ENCODE results near the gene SYNCRIP. TPM values are rescaled to one million over a fixed set of nuclear protein-coding genes. Genes with fewer than 3 reads are reported as not detected.
"Not testable (repeated sequence)": the region's sequence is repeated elsewhere in the genome, so short reads cannot be mapped to it uniquely, and the experiment has no call there.

Gene SYNCRIP
- total RNA-seq = 62.6 TPM

DNA sequence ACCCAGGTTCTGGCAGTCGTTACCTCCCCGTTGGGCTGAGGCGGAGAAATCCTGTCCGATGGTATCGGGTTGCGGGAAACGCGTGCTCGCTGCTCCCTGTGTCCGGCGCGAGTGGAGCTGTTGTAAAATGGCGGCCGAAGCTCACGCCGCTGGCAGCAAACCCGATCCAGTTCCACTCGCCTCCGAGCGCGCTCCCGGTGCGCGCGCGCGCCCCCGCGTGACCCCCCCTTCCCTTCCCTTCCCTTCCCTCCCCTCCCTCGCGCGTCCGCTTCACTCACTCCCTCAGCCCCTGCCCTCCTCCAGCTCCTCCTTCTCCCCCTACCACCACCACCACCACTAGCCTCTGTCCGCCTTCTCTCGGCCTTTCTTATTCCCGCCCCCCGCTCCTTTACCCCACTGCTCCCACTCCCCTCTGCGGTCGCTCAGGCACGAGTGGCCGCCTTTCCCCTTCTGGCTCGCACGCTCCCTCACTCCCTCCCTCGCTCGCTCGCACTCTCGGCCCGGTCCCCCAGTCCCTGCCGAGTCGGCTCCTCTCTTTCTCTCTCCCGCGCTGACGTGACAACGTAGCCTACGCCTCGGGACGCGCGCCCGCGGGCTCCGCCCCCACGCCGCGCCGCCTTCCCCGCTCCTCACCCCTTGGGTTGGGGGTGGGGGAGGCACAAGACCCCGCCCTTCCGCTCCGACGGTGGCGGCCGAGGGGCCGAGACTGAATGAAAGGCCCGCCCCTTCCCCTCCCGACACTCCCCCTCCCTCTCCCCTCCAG, at the start of gene SYNCRIP:
Gene SYNCRIP (minus strand): TSS at position 113 of the 763 bp plus-strand sequence. CDS start 1,447 bp downstream, outside the sequence.
- peaks cover 13 to 27% (median 24%) of the 10 kb centered on the region in 3 donors for H3K4me1 ChIP-seq (ENCODE audit: control insufficient read depth in 3 of 3, insufficient read depth in 3 of 3, low read length in 3 of 3)
- peak within 1 kb of the TSS; percentile 100 for H3K27ac ChIP-seq (ENCODE audit: low read depth, low read length)
- peaks cover 6 to 20% (median 9%) of the 10 kb centered on the region in 3 donors for H3K36me3 ChIP-seq (ENCODE audit: control insufficient read depth in 3 of 3, insufficient read depth in 3 of 3, low read length in 3 of 3)
- H3K27me3 ChIP-seq (ENCODE audit: control insufficient read depth in 3 of 3, insufficient read depth in 3 of 3, low read length in 3 of 3) = no peaks in the 10 kb centered on the region
- peak within 1 kb of the TSS; percentile 83 to 97 (median 96) for H3K4me3 ChIP-seq (ENCODE audit: low read length in 3 of 3)
- no peaks in the 10 kb centered on the region for H3K9me3 ChIP-seq (ENCODE audit: control insufficient read depth in 3 of 3, low read length in 3 of 3)
- peak within 1 kb of the TSS; percentile 98 to 100 (median 99) for H3K9ac ChIP-seq (ENCODE audit: low read depth in 1 of 3, low read length in 3 of 3)

DNA sequence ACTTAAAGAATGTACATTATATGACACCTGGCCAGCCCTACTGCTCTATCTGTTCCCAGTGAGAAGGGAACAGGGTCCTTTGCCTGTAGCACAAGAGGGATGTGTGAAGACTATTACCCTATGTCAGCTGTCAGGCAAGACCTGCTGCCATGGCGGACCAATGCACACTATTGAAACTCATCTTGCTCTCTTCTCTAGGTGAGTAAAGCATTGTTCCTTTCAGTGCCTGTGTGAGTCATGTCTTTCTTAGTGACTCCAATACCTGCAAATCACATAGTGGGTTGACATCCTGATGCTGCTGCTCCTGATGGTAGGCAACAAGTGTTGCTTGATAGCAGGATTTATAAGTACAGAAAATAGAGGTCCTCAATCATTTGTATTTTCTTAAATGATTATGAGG, 48.8 kb upstream of the SYNCRIP start:
- H3K4me1 ChIP-seq (ENCODE audit: control insufficient read depth in 3 of 3, insufficient read depth in 3 of 3, low read length in 3 of 3) = no peaks in the 10 kb centered on the region
- no peak overlapping the region for H3K27ac ChIP-seq (ENCODE audit: low read depth, low read length)
- H3K9ac ChIP-seq (ENCODE audit: low read depth in 1 of 3, low read length in 3 of 3) = no peak overlapping the region
- no peaks in the 10 kb centered on the region for H3K36me3 ChIP-seq (ENCODE audit: control insufficient read depth in 3 of 3, insufficient read depth in 3 of 3, low read length in 3 of 3)
- H3K4me3 ChIP-seq (ENCODE audit: low read length in 3 of 3) = no peak overlapping the region
- no peaks in the 10 kb centered on the region for H3K9me3 ChIP-seq (ENCODE audit: control insufficient read depth in 3 of 3, low read length in 3 of 3)
- H3K27me3 ChIP-seq (ENCODE audit: control insufficient read depth in 3 of 3, insufficient read depth in 3 of 3, low read length in 3 of 3) = no peaks in the 10 kb centered on the region

DNA sequence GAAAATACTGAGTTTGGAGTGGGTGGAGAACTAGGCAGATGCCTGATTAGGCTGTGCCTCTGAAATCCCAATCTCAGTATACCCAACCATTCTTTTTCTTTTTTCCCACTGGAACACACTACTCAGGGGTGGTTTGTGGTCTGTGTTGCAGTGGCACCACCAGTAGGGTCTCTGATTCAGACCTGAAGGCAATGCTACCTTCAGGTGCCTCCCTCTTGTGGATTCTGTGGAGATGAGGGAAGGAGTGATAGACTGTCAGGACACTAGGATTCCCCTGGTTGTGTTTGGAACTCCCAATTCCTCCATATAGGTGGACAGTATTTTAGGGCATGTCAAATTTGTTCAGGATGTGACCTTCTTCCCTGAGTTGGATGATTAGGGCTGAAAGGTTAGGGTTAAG, 47.4 kb upstream of the SYNCRIP start:
- Histone ChIP-seq H3K36me3 (ENCODE audit: control insufficient read depth in 3 of 3, insufficient read depth in 3 of 3, low read length in 3 of 3) (no peaks in the 10 kb centered on the region), H3K27ac (ENCODE audit: low read depth, low read length) (no peak overlapping the region), H3K4me3 (ENCODE audit: low read length in 3 of 3) (no peak overlapping the region), H3K9me3 (ENCODE audit: control insufficient read depth in 3 of 3, low read length in 3 of 3) (no peaks in the 10 kb centered on the region), H3K4me1 (ENCODE audit: control insufficient read depth in 3 of 3, insufficient read depth in 3 of 3, low read length in 3 of 3) (peaks cover 4 to 6% (median 5%) of the 10 kb centered on the region in 3 donors), H3K27me3 (ENCODE audit: control insufficient read depth in 3 of 3, insufficient read depth in 3 of 3, low read length in 3 of 3) (no peaks in the 10 kb centered on the region), H3K9ac (ENCODE audit: low read depth in 1 of 3, low read length in 3 of 3) (no peak overlapping the region)

DNA sequence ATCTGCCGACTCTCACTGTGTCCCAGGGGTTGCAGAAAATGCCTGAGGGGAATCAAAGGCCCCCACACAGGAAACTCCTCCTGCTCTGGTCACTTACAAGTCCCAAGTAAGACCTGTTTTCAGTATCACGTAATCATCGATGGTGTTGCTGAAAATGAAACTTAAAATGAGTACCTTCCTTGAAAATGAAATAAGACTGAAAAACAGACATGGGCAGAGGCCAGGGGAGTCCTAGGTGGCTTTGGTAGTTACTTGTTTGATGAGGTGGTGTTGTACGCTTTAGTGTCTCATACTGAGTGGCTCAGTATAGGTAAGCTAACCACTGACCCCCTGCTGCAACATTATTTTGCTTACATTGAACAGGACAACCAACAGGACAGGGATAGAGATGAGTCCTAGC, 43.0 kb upstream of the SYNCRIP start:
- H3K4me1 ChIP-seq (ENCODE audit: control insufficient read depth in 3 of 3, insufficient read depth in 3 of 3, low read length in 3 of 3) = peaks cover 5 to 8% (median 8%) of the 10 kb centered on the region in 3 donors
- no peaks in the 10 kb centered on the region for H3K27me3 ChIP-seq (ENCODE audit: control insufficient read depth in 3 of 3, insufficient read depth in 3 of 3, low read length in 3 of 3)
- H3K9ac ChIP-seq (ENCODE audit: low read depth in 1 of 3, low read length in 3 of 3) = no peak overlapping the region
- H3K27ac ChIP-seq (ENCODE audit: low read depth, low read length) = no peak overlapping the region
- H3K36me3 ChIP-seq (ENCODE audit: control insufficient read depth in 3 of 3, insufficient read depth in 3 of 3, low read length in 3 of 3) = no peaks in the 10 kb centered on the region
- peak overlapping the region in 1 of 3 donors; percentile 52 for H3K4me3 ChIP-seq (ENCODE audit: low read length in 3 of 3)
- no peaks in the 10 kb centered on the region for H3K9me3 ChIP-seq (ENCODE audit: control insufficient read depth in 3 of 3, low read length in 3 of 3)

DNA sequence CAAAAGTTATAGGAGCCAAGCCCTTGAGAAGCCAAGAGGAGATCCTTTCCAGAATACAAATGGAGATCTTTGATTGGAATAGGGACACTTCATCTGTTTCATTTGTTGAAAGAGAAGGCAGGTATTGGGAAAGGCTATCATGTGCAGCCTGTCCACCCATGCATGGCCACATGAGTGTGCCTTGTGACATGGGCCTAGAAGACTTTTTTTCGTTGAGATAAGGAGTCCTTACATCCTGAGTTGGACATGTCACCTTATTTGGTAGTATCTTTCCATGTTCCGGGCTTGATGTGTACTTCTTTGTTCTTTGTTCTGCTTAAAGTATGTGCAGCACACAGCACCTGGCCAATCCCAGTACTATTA, 42.1 kb upstream of the SYNCRIP start:
- Histone ChIP-seq H3K4me1 (ENCODE audit: control insufficient read depth in 3 of 3, insufficient read depth in 3 of 3, low read length in 3 of 3) (peaks cover 5 to 9% (median 8%) of the 10 kb centered on the region in 3 donors), H3K9ac (ENCODE audit: low read depth in 1 of 3, low read length in 3 of 3) (no peak overlapping the region), H3K27me3 (ENCODE audit: control insufficient read depth in 3 of 3, insufficient read depth in 3 of 3, low read length in 3 of 3) (no peaks in the 10 kb centered on the region), H3K4me3 (ENCODE audit: low read length in 3 of 3) (peak overlapping the region; percentile 4 to 60 (median 52)), H3K9me3 (ENCODE audit: control insufficient read depth in 3 of 3, low read length in 3 of 3) (no peaks in the 10 kb centered on the region), H3K27ac (ENCODE audit: low read depth, low read length) (peak overlapping the region; percentile 75), H3K36me3 (ENCODE audit: control insufficient read depth in 3 of 3, insufficient read depth in 3 of 3, low read length in 3 of 3) (no peaks in the 10 kb centered on the region)

DNA sequence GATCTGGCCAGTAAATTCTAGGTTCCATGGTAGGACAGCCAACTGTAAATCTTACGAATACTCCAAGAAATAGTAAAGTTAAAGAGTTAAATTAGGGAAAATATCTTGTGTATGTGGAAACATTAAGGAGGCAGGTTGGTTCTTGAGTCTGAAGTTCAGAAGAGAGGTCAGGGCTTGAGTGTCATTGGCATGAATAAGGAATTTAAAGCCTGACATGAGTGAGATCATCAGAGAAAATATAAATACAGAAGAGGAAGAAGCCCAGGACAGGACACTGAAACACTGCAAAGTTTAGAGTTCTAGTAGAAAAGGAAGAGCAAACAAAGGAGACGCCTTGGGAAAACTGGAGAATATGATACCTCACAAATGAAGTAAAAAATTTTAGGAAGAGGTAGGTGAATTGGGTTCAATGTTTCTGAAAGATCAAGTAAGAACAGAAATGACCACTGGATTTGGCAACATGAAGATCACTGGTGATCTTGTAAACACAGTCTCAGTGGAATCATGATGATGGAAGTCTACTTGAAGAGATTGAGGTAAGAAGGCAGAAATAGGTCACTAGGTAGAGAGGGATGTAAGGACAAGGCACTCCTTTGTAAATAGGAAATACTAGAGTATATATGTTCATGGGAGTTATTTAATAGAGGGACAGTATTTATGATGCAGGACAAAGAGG, 41.6 kb upstream of the SYNCRIP start:
- Histone ChIP-seq H3K4me3 (ENCODE audit: low read length in 3 of 3) (peak overlapping the region; percentile 4 to 60 (median 52)), H3K4me1 (ENCODE audit: control insufficient read depth in 3 of 3, insufficient read depth in 3 of 3, low read length in 3 of 3) (peaks cover 8 to 14% (median 10%) of the 10 kb centered on the region in 3 donors), H3K9ac (ENCODE audit: low read depth in 1 of 3, low read length in 3 of 3) (peak overlapping the region in 1 of 3 donors; percentile 13), H3K9me3 (ENCODE audit: control insufficient read depth in 3 of 3, low read length in 3 of 3) (no peaks in the 10 kb centered on the region), H3K27ac (ENCODE audit: low read depth, low read length) (peak overlapping the region; percentile 75), H3K27me3 (ENCODE audit: control insufficient read depth in 3 of 3, insufficient read depth in 3 of 3, low read length in 3 of 3) (no peaks in the 10 kb centered on the region), H3K36me3 (ENCODE audit: control insufficient read depth in 3 of 3, insufficient read depth in 3 of 3, low read length in 3 of 3) (no peaks in the 10 kb centered on the region)

DNA sequence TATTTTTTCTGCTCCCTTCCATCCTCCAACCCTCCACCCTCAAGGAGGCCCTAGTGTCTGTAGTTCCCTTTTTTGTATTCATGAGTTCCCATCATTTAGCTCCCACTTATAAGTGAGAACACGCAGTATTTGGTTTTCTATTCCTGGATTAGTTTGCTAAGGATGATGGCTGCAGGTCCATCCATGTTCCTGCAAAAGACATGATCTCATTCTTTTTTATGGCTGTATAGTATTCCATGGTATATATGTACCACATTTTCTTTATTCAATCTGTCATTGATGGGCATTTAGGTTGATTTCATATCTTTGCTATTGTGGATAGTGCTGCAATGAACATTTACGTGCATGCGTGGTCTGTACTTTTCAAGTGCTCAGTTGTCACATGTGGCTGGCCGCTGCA, 39.2 kb upstream of the SYNCRIP start:
- not testable (repeated sequence) for H3K27ac ChIP-seq (ENCODE audit: low read depth, low read length); H3K36me3 ChIP-seq (ENCODE audit: control insufficient read depth in 3 of 3, insufficient read depth in 3 of 3, low read length in 3 of 3); H3K9me3 ChIP-seq (ENCODE audit: control insufficient read depth in 3 of 3, low read length in 3 of 3); H3K9ac ChIP-seq (ENCODE audit: low read depth in 1 of 3, low read length in 3 of 3); H3K4me3 ChIP-seq (ENCODE audit: low read length in 3 of 3); H3K27me3 ChIP-seq (ENCODE audit: control insufficient read depth in 3 of 3, insufficient read depth in 3 of 3, low read length in 3 of 3)
- H3K4me1 ChIP-seq (ENCODE audit: control insufficient read depth in 3 of 3, insufficient read depth in 3 of 3, low read length in 3 of 3) = peaks cover 8 to 23% (median 10%) of the 10 kb centered on the region in 3 donors

DNA sequence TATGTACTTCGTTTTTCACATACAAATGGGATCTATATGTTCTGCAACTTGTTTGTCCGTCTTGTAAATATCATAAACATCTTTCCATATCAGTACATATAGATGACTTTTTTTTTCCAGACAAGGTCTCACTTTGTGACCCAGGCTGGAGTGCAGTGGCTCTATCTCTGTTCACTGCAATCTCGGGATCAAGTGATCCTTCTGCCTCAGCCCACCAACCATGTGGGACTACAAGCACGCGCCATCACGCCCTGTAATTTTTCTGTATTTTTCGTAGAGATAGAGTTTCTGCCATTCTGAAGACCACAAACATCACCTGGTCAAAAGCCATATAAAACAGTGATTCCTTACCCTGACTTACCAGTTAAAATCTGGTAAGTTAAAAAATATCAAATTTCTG, 37.7 kb upstream of the SYNCRIP start:
- Histone ChIP-seq H3K27ac (ENCODE audit: low read depth, low read length) (no peak overlapping the region), H3K9ac (ENCODE audit: low read depth in 1 of 3, low read length in 3 of 3) (no peak overlapping the region)

DNA sequence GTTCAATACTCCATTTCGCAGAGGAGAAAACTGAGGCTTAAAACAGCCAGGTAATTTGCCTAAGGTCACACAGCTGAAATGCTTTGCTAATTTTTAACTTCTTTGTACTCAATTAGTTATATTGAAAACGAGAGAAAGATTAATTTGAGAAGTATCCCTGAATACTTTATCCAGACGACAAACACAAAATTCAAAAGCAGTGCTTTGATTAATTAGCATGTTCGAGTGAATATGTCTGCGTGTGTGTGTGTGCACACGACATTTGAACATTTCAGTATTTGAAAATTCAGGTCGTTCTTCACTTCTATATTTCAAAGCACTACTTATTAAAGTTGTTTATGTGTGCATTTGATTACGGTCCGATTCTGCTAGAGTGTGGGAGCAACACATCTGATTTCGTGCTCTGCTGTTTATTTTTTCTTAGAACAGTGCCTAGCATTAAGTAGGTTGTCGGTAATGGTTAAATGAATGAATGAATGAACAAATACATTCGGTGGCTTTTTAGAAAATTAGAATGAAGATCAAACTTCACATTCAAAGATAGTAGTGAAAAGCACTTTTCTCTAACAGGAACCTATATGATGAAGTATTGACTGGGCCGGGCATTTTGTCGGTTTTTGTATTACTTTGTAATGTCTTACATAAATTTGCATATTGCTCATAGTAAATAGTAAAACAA, 36.9 kb upstream of the SYNCRIP start:
- Histone ChIP-seq H3K4me3 (ENCODE audit: low read length in 3 of 3) (peak overlapping the region; percentile 74 to 80 (median 80)), H3K9ac (ENCODE audit: low read depth in 1 of 3, low read length in 3 of 3) (peak overlapping the region; percentile 78 to 81 (median 81)), H3K4me1 (ENCODE audit: control insufficient read depth in 3 of 3, insufficient read depth in 3 of 3, low read length in 3 of 3) (peaks cover 8 to 35% (median 16%) of the 10 kb centered on the region in 3 donors), H3K27ac (ENCODE audit: low read depth, low read length) (peak overlapping the region; percentile 99), H3K27me3 (ENCODE audit: control insufficient read depth in 3 of 3, insufficient read depth in 3 of 3, low read length in 3 of 3) (no peaks in the 10 kb centered on the region), H3K9me3 (ENCODE audit: control insufficient read depth in 3 of 3, low read length in 3 of 3) (no peaks in the 10 kb centered on the region), H3K36me3 (ENCODE audit: control insufficient read depth in 3 of 3, insufficient read depth in 3 of 3, low read length in 3 of 3) (peaks cover 0 to 7% (median 3%) of the 10 kb centered on the region in 3 donors)

More for the DNA sequence above, 37.7 kb upstream of the SYNCRIP start:
- H3K4me1 ChIP-seq (ENCODE audit: control insufficient read depth in 3 of 3, insufficient read depth in 3 of 3, low read length in 3 of 3) = peaks cover 8 to 33% (median 12%) of the 10 kb centered on the region in 3 donors
- peaks cover 0 to 7% (median 3%) of the 10 kb centered on the region in 3 donors for H3K36me3 ChIP-seq (ENCODE audit: control insufficient read depth in 3 of 3, insufficient read depth in 3 of 3, low read length in 3 of 3)
- H3K27me3 ChIP-seq (ENCODE audit: control insufficient read depth in 3 of 3, insufficient read depth in 3 of 3, low read length in 3 of 3) = no peaks in the 10 kb centered on the region
- H3K9me3 ChIP-seq (ENCODE audit: control insufficient read depth in 3 of 3, low read length in 3 of 3) = no peaks in the 10 kb centered on the region
- H3K4me3 ChIP-seq (ENCODE audit: low read length in 3 of 3) = no peak overlapping the region
